NCI-H774 (cell line): ENCODE data around the gene SOX13.
A peak's percentile ranks its signal among the peaks of the same experiment; 100 is the strongest.
"Not testable (repeated sequence)": the region's sequence is repeated elsewhere in the genome, so short reads cannot be mapped to it uniquely, and the experiment has no call there.

Experiments
- DNase-seq: peaks from one replicate; lab custom pipeline; 2025; lab: John Stamatoyannopoulos, UW

Gene SOX13

DNA sequence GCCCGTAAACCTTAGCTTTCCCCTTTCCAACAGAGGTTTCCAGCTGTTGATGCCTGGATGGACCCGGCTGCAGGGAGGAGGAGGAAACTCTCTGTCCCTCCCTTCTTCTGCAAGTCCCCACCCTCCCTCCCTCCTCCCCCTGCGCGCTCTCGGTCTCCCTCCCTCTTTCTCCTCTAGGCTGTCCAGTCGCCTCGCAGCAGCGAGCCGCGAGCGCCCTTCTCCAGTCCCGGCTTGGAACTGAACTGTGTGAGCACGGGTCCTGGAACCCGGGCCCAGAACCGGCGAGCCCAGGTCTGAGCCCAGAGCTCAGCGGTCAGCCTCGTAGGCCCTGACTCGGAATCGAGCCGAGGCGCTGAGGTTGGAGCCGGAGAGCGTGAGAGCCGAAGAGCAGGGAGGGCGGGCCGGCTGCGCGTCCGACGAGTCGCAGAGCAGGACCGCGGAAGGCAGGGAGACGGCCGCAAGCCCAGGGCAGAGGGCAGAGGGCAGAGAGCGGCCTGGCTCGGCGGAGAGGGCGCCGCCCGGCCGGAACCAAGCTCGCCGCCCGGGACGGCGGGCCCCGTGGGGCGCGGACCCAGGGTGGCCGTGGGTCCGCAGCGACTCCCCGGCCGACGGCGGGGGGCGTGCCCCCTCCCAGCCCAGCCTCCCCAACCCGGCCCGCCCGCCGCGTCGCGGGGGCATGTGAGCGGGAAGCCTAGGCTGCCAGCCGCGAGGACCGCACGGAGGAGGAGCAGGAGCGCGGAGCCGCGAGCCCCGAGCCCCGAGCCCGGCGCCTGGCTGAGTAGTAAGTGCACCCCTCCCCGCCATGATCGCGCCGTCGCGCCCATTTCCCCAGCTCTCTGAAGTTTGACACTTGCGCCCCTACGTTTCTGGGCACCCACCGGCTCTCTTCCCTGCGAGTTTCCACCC, at the start of gene SOX13:
SOX13 (plus strand) TSS at position 185 of the 906 bp plus-strand sequence. CDS start 39,801 bp downstream, outside the sequence.
- peak; percentile 83 for DNase-seq

DNA sequence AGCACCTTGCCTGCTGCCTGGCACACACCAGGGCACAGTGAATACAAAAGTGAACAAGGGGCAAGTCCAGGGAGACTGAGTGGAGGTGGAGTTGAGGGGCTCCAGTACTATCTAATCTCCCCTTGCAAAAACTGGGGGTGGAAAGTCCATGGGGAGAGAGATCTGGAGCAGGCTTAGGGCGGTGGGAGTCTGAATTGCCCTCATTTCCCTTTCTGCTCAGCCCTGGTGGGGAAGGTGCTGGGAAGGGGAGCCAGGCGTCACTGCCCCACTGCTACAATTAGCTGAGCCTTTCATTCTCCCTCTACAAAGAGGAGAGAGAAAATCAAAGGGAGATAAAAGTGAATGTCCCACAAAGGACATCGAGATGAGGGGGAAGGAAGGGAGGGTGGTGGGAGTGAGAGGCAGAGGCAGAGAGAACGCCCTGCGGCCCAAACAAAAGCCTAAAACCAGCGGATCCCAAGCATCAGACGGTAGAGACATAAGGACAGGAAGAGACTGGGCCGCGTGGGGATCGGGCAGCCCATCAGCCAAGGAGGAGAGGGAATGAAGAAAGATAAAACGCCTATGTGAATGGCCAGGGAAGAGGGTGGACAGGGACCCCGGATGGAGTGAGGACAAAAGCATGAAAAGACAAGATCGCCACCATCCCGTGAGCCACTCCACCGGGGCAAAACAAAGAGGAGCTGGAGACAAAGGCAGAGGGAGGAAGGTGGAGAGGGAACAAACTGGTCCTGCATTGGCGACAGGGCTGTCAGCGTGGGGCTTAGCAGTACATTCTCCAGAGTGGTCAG, 46.8 kb upstream of the SOX13 start:
- DNase-seq, result no peak

GRCh38 chr1:204027446-204027845, 45.5 kb upstream of the SOX13 start:
- DNase-seq, result no peak

GRCh38 chr1:204029016-204029415, 43.9 kb upstream of the SOX13 start:
- no peak for DNase-seq

GRCh38 chr1:204031098-204031710, 41.7 kb upstream of the SOX13 start:
- no peak for DNase-seq

DNA sequence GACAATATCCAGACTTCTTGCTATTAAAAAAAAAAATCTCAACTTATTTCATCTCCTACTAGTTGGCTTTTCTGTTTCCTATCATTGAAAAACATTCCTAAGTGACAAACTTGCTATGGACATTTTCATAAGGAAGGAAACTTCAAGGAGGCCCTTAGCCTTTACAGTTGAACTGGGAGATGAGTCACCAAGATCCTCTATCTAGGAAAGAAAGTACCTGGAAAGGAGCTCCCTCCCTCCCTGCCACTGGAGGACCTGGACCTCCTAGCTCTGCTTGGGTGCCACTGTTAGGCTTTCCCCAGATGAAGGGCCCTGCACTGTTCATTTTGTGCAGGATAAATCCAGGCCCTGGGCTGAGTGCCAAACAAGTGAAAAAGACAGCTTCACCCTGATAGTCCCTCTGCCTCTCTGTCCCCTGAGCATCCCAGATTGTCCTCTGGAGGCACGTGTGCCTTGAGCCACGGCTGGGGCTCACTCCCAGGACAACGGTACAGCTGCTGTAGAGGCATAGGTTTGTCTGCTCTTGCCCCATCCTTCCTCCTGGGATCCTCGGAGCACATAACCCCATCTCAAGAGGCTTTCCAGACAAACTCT, 40.2 kb upstream of the SOX13 start:
- DNase-seq, result no peak

GRCh38 chr1:204033306-204033705, 39.6 kb upstream of the SOX13 start:
- DNase-seq, result no peak

GRCh38 chr1:204036882-204037655, 35.8 kb upstream of the SOX13 start:
- DNase-seq, result no peak

DNA sequence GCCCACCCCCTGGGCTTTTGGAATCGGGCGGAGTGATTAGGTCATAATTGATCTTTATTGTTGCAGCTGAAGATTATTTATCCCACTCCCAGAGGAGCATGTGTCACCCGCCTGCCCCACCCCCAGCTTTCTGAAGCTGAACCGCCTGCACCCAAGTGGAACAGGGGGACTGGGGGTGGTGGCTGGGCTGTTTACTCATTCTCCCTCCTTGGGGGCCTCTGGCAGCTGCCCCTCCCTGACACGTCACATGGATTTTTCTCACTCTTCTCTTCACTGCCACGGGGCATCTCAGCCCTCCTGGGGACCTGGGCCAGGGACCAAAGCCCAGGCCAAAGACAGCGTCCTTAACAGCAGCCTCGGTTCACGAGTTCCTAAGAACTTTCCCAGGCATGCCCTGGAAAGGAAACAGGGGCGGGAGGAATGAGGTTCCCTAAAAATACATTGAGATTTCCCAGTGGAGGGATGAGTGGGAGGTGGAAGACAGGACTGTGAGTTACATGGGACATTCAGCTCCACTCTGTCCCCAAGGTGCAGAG, 31.6 kb upstream of the SOX13 start:
- DNase-seq, result no peak

DNA sequence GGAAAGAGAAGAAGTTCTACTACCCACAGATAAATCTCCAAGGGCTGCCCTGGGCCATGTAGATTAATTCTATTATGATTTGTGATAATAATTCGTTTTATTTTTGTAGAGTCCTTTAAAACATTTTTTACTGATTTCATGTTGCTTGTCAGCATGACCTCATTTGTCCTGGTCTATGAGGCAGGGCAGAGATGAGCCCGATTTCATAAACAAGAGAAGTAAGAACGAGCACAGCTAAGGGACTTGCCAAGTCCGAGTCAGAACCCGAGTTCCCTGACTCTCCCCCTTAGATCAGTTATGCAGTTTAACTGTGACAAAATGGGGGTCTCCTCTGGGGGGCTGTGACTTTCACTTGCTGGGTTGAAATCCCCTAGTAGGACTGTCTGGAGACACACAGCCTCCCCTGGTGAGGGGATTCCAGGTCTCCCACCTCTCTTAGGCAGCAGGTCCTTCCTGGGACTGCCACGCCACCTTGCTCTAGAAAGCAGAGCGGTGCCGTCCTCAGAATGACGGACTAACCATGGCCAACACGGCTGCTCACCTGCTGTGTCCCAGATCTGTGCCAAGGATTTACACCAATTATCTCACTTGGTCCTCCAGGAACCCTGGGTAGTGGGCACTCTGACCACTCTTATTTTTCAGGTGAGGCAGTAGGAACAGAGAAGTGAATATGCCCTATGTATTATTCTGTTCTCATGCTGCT, 31.0 kb upstream of the SOX13 start:
- DNase-seq, result no peak

DNA sequence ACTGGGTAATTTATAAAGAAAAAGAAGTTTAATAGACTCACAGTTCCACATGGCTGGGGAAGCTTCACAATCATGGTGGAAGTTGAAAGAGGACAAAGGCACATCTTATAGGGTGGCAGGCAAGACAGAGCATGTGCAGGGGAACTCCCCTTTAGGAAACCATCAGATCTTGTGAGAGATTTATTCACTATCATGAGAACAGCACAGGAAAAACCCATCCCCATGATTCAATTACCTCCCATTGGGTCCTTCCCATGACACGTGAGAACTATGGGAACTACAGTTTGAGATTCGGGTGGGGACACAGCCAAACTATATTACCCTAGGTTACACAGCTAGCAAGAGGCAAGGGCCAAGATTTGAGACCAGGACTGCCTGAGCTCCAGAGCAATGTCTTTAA, 30.4 kb upstream of the SOX13 start:
- no peak for DNase-seq

DNA sequence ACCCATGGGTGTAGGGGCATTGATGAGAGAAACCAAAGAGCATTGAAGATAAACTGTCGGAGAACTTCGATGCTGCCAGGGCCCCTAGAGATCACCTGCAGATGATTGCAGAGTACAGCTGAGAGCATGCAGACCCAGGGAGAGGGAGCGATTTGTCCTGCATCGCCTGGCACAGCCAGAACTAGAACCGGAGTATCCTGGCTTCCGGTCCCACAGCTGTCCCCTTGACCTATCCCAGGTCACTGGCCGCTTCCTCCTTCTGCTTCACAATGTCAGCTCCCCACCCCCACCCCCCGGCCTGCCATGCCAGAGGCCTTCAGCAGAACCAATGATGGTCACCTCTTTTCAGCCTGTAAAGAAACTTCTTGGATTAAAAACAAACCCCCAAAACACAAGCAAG, 29.2 kb upstream of the SOX13 start:
- DNase-seq, result no peak

- DNase-seq, result no peak
These were observed 28.5 kb upstream of the SOX13 start for GRCh38 chr1:204044448-204044847.

- DNase-seq, result no peak
These were observed 27.5 kb upstream of the SOX13 start for GRCh38 chr1:204045430-204045829.

GRCh38 chr1:204046346-204046745, 26.6 kb upstream of the SOX13 start:
- no peak for DNase-seq

- not testable (repeated sequence) for DNase-seq
These were observed 24.1 kb upstream of the SOX13 start for GRCh38 chr1:204048796-204049195.

- DNase-seq, result no peak
These were observed 21.7 kb upstream of the SOX13 start for GRCh38 chr1:204051258-204051657.

GRCh38 chr1:204051718-204052117, 21.2 kb upstream of the SOX13 start:
- DNase-seq, result no peak

DNA sequence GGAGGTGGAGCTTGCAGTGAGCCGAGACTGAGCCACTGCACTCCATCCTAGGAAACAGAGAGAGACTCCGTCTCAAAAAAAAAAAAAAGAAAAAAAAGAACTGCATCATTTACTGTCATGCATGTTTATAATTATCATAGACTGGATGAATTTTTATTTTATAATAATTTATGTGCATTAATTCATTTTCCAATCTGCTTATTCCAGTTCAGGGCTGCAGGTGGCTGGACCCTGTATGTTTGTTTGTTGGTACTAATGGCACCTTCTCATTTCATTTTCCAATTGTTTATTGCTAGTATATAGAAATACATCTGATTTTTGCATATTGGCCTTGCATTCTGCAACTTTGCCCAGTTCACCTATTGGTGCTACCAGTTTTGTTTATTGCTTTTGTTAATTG, 19.0 kb upstream of the SOX13 start:
- no peak for DNase-seq

DNA sequence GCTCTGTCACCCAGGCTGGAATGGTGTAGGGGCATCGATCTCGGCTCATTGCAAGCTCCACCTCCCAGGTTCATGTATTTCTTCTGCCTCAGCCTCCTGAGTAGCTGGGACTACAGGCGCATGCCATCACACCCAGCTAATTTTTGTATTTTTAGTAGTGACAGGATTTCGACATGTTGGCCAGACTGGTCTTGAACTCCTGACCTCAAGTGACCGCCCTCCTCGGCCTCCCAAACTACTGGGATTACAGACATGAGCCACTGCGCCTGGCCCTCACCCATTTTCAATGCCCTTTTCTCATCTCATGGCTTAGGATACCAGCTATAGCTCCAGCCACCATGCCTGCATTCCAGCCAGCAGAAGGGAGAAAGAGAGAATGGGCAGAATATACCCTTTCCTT, 12.9 kb upstream of the SOX13 start:
- no peak for DNase-seq

GRCh38 chr1:204062106-204062505, 10.8 kb upstream of the SOX13 start:
- no peak for DNase-seq
